T-helper 1 cell treated with Interleukin-12 subunit alpha and Interleukin-12 subunit beta and Interleukin-4 antibody, amounts not matched to agents 30 μg/mL and 1 μg/mL, for 36 hours (primary cell): ENCODE data around the gene FGGY.

Experiments
- H3K27ac Mint-ChIP-seq: one replicate; pipeline ENCODE4 v1.8.0; 2021; ENCODE audit warnings: mild to moderate bottlenecking, mixed read lengths
- H3K27me3 Mint-ChIP-seq: one replicate; pipeline ENCODE4 v1.8.0; 2021; ENCODE audit warnings: low read depth, mixed read lengths
- H3K36me3 Mint-ChIP-seq: one replicate; pipeline ENCODE4 v1.8.0; 2021; ENCODE audit warnings: low read depth, mixed read lengths
- H3K4me1 Mint-ChIP-seq: one replicate; pipeline ENCODE4 v1.8.0; 2021; ENCODE audit warnings: low read depth, mixed read lengths
- H3K4me3 Mint-ChIP-seq: one replicate; pipeline ENCODE4 v1.8.0; 2021; ENCODE audit warnings: mild to moderate bottlenecking, moderate library complexity, mixed read lengths
- H3K9me3 Mint-ChIP-seq: one replicate; pipeline ENCODE4 v1.8.0; 2021; ENCODE audit warnings: mixed read lengths

The FGGY gene

GRCh38 chr1:59360729-59361128 is 63.8 kb downstream of the FGGY start:
- H3K36me3 Mint-ChIP-seq, result peaks cover 7% of the 10 kb centered on the region

GRCh38 chr1:59361766-59362165 is 64.9 kb downstream of the FGGY start:
- no peaks in the 10 kb centered on the region for H3K9me3 Mint-ChIP-seq
- no peaks in the 10 kb centered on the region for H3K27me3 Mint-ChIP-seq
- H3K4me3 Mint-ChIP-seq, result no peak overlapping the region
- peaks cover 12% of the 10 kb centered on the region for H3K36me3 Mint-ChIP-seq
- H3K4me1 Mint-ChIP-seq, result peaks cover 3% of the 10 kb centered on the region
- H3K27ac Mint-ChIP-seq, result no peak overlapping the region

More at GRCh38 chr1:59360729-59361128, 63.8 kb downstream of the FGGY start:
- Mint-ChIP-seq H3K9me3 (no peaks in the 10 kb centered on the region), H3K4me3 (no peak overlapping the region), H3K27ac (no peak overlapping the region), H3K27me3 (no peaks in the 10 kb centered on the region), H3K4me1 (peaks cover 3% of the 10 kb centered on the region)

- no peak overlapping the region for H3K4me3 Mint-ChIP-seq
- H3K4me1 Mint-ChIP-seq, result peaks cover 3% of the 10 kb centered on the region
- H3K36me3 Mint-ChIP-seq, result peaks cover 15% of the 10 kb centered on the region
- no peak overlapping the region for H3K27ac Mint-ChIP-seq
- no peaks in the 10 kb centered on the region for H3K27me3 Mint-ChIP-seq
- H3K9me3 Mint-ChIP-seq, result peaks cover 4% of the 10 kb centered on the region
Observed at GRCh38 chr1:59364037-59364436, 67.1 kb downstream of the FGGY start.

- no peak overlapping the region for H3K27ac Mint-ChIP-seq
- H3K9me3 Mint-ChIP-seq, result peaks cover 7% of the 10 kb centered on the region
- H3K36me3 Mint-ChIP-seq, result peaks cover 15% of the 10 kb centered on the region
- no peak overlapping the region for H3K4me3 Mint-ChIP-seq
- H3K4me1 Mint-ChIP-seq, result peaks cover 3% of the 10 kb centered on the region
- no peaks in the 10 kb centered on the region for H3K27me3 Mint-ChIP-seq
Observed at GRCh38 chr1:59366346-59366745, 69.5 kb downstream of the FGGY start.

GRCh38 chr1:59367301-59368007 is 70.6 kb downstream of the FGGY start:
- Mint-ChIP-seq H3K9me3 (peaks cover 7% of the 10 kb centered on the region), H3K27ac (no peak overlapping the region), H3K36me3 (peaks cover 12% of the 10 kb centered on the region), H3K4me1 (no peaks in the 10 kb centered on the region), H3K27me3 (no peaks in the 10 kb centered on the region), H3K4me3 (no peak overlapping the region)

- peaks cover 12% of the 10 kb centered on the region for H3K36me3 Mint-ChIP-seq
- no peaks in the 10 kb centered on the region for H3K4me1 Mint-ChIP-seq
- H3K9me3 Mint-ChIP-seq, result peaks cover 7% of the 10 kb centered on the region
- no peak overlapping the region for H3K27ac Mint-ChIP-seq
- H3K4me3 Mint-ChIP-seq, result no peak overlapping the region
- no peaks in the 10 kb centered on the region for H3K27me3 Mint-ChIP-seq
Observed at GRCh38 chr1:59368008-59368670, 71.2 kb downstream of the FGGY start.

- Mint-ChIP-seq H3K9me3 (peaks cover 23% of the 10 kb centered on the region), H3K4me1 (no peaks in the 10 kb centered on the region), H3K4me3 (no peak overlapping the region), H3K27me3 (no peaks in the 10 kb centered on the region), H3K36me3 (peaks cover 13% of the 10 kb centered on the region), H3K27ac (no peak overlapping the region)
Observed at GRCh38 chr1:59375321-59376220, 78.7 kb downstream of the FGGY start.

- H3K4me1 Mint-ChIP-seq, result no peaks in the 10 kb centered on the region
- no peaks in the 10 kb centered on the region for H3K27me3 Mint-ChIP-seq
- no peak overlapping the region for H3K27ac Mint-ChIP-seq
- H3K9me3 Mint-ChIP-seq, result peaks cover 25% of the 10 kb centered on the region
- H3K4me3 Mint-ChIP-seq, result no peak overlapping the region
- H3K36me3 Mint-ChIP-seq, result peaks cover 13% of the 10 kb centered on the region
Observed at GRCh38 chr1:59377350-59377904, 80.5 kb downstream of the FGGY start.

GRCh38 chr1:59378621-59379370 is 81.9 kb downstream of the FGGY start:
- Mint-ChIP-seq H3K4me3 (no peak overlapping the region), H3K36me3 (peaks cover 14% of the 10 kb centered on the region), H3K4me1 (no peaks in the 10 kb centered on the region), H3K27me3 (no peaks in the 10 kb centered on the region), H3K27ac (no peak overlapping the region), H3K9me3 (peaks cover 25% of the 10 kb centered on the region)

GRCh38 chr1:59379371-59379728 is 82.5 kb downstream of the FGGY start:
- Mint-ChIP-seq H3K27me3 (no peaks in the 10 kb centered on the region), H3K4me3 (no peak overlapping the region), H3K27ac (no peak overlapping the region), H3K4me1 (no peaks in the 10 kb centered on the region), H3K9me3 (peaks cover 25% of the 10 kb centered on the region), H3K36me3 (peaks cover 16% of the 10 kb centered on the region)

GRCh38 chr1:59383963-59384362 is 87.1 kb downstream of the FGGY start:
- no peaks in the 10 kb centered on the region for H3K4me1 Mint-ChIP-seq
- no peaks in the 10 kb centered on the region for H3K27me3 Mint-ChIP-seq
- no peak overlapping the region for H3K27ac Mint-ChIP-seq
- H3K36me3 Mint-ChIP-seq, result peaks cover 10% of the 10 kb centered on the region
- H3K9me3 Mint-ChIP-seq, result peaks cover 5% of the 10 kb centered on the region
- H3K4me3 Mint-ChIP-seq, result no peak overlapping the region

- Mint-ChIP-seq H3K27ac (no peak overlapping the region), H3K4me3 (no peak overlapping the region), H3K27me3 (no peaks in the 10 kb centered on the region), H3K4me1 (peaks cover under 1% of the 10 kb centered on the region), H3K9me3 (peaks cover 5% of the 10 kb centered on the region), H3K36me3 (peaks cover 9% of the 10 kb centered on the region)
Observed at GRCh38 chr1:59384443-59384842, 87.5 kb downstream of the FGGY start.

- H3K4me1 Mint-ChIP-seq, result peaks cover 16% of the 10 kb centered on the region
- H3K36me3 Mint-ChIP-seq, result peaks cover 9% of the 10 kb centered on the region
- H3K9me3 Mint-ChIP-seq, result peaks cover 6% of the 10 kb centered on the region
- H3K27me3 Mint-ChIP-seq, result no peaks in the 10 kb centered on the region
- H3K27ac Mint-ChIP-seq, result no peak overlapping the region
- H3K4me3 Mint-ChIP-seq, result no peak overlapping the region
Observed at GRCh38 chr1:59388191-59388590, 91.3 kb downstream of the FGGY start.

GRCh38 chr1:59389847-59390246 is 93.0 kb downstream of the FGGY start:
- Mint-ChIP-seq H3K4me1 (peaks cover 18% of the 10 kb centered on the region), H3K36me3 (peaks cover 7% of the 10 kb centered on the region), H3K4me3 (no peak overlapping the region), H3K27me3 (no peaks in the 10 kb centered on the region), H3K27ac (no peak overlapping the region), H3K9me3 (peaks cover 6% of the 10 kb centered on the region)
